CD4-positive, alpha-beta T cell (primary cell): ENCODE results near the gene FNDC3B. TPM values are rescaled to one million over a fixed set of nuclear protein-coding genes. Genes with fewer than 3 reads are reported as not detected.

ENCODE experiments used
- ATAC-seq: fragments of 200-7000 bp; cut with Tn5 transposase; one replicate; pipeline ENCODE4 v1.10.0; 2022; ENCODE audit warnings: mild to moderate bottlenecking; ENCODE audit not compliant: poor library complexity
- CTCF ChIA-PET: fragments of 350-600 bp; sonication (Branson Sonifier 250); formaldehyde crosslinking; loops from one replicate; lab custom pipeline; 2021; ENCODE audit warnings: antibody characterized with exemption, inconsistent platforms; lab: Charles Lee
- POLR2A ChIA-PET: fragments of 350-600 bp; sonication (Branson Sonifier 250); formaldehyde crosslinking; loops from one replicate; lab custom pipeline; 2021; ENCODE audit warnings: antibody characterized with exemption, inconsistent platforms; lab: Charles Lee
- DNase-seq, 14 experiments: peaks; one replicate each; pipeline ENCODE4 v3.0.0-alpha.2; 2013 to 2020; ENCODE audit warnings: mixed read lengths in 2 of 14
- H3K27ac ChIP-seq, 2 donors: one replicate each; pipeline versions ENCODE4 v1.5.1 to v1.7.0; 2013; ENCODE audit warnings: low read length in 2 of 2, low read depth in 1 of 2, mild to moderate bottlenecking in 1 of 2
- H3K27me3 ChIP-seq, 2 experiments: 1 replicate in 1 of 2; 2 replicates in 1 of 2; pipeline versions ENCODE4 v1.6.1 to v1.7.0; 2013; ENCODE audit warnings: low read length in 2 of 2, control low read depth in 1 of 2, mild to moderate bottlenecking in 1 of 2, moderate library complexity in 1 of 2; ENCODE audit not compliant: insufficient read depth in 2 of 2, control insufficient read depth in 1 of 2
- H3K36me3 ChIP-seq: one replicate; pipeline ENCODE4 v1.6.1; 2013; ENCODE audit warnings: low read length, control low read depth; ENCODE audit not compliant: insufficient read depth
- H3K4me1 ChIP-seq: one replicate; pipeline ENCODE4 v1.6.1; 2013; ENCODE audit warnings: low read length, control low read depth; ENCODE audit not compliant: insufficient read depth
- H3K4me3 ChIP-seq: one replicate; pipeline ENCODE4 v1.5.1; 2013; ENCODE audit warnings: mild to moderate bottlenecking, low read length, moderate library complexity
- H3K9me3 ChIP-seq, 2 experiments: 1 replicate in 1 of 2; 2 replicates in 1 of 2; pipeline versions ENCODE4 v1.6.1 to v1.7.0; 2013; ENCODE audit warnings: low read length in 2 of 2, mild to moderate bottlenecking in 2 of 2, control low read depth in 1 of 2, moderate library complexity in 1 of 2; ENCODE audit not compliant: control insufficient read depth in 1 of 2, insufficient read depth in 1 of 2
- H3K27ac Mint-ChIP-seq: one replicate; pipeline ENCODE4 v1.8.0; 2020; ENCODE audit warnings: mixed read lengths
- H3K27me3 Mint-ChIP-seq: one replicate; pipeline ENCODE4 v1.8.0; 2021; ENCODE audit warnings: mixed read lengths
- H3K36me3 Mint-ChIP-seq: one replicate; pipeline ENCODE4 v1.8.0; 2021; ENCODE audit warnings: low read depth, mixed read lengths
- H3K4me1 Mint-ChIP-seq: one replicate; pipeline ENCODE4 v1.8.0; 2021; ENCODE audit warnings: low read depth, mixed read lengths
- H3K4me3 Mint-ChIP-seq: one replicate; pipeline ENCODE4 v1.8.0; 2020; ENCODE audit warnings: mild to moderate bottlenecking, mixed read lengths
- H3K9me3 Mint-ChIP-seq: one replicate; pipeline ENCODE4 v1.8.0; 2020; ENCODE audit warnings: mixed read lengths
- CTCF ChIP-seq: fragments of 200-600 bp; IDR thresholded peaks from one replicate; pipeline ENCODE4 v1.8.0; 2022; ENCODE audit warnings: antibody characterized with exemption, mild to moderate bottlenecking
- intact Hi-C, 2 experiments: fragments of 100-400 bp; cut with DNase I in 1 of 2; cut with micrococcal nuclease in 1 of 2; formaldehyde crosslinking; loops; one replicate each; pipeline versions ENCODE4 v1.15.1 to v1.9.0; 2023 to 2025; cut with DNase I, micrococcal nuclease
- total RNA-seq, 174 experiments: library from RNA in 2 of 174; stranded (reverse) in 2 of 174; gene quantifications; one replicate each; pipeline ENCODE4 v1.2.3 and lab custom pipeline; 2021 to 2026

FNDC3B gene
- total RNA-seq, 2 experiments from 2014 or later, result 26.1 to 28.7 TPM

GRCh38 chr3:172310428-172310760 is 271.0 kb downstream of the FNDC3B start:
- intact Hi-C loops, result no loop called here
- H3K4me3 Mint-ChIP-seq, result no peak overlapping the region
- no peaks in the 10 kb centered on the region for H3K27me3 ChIP-seq
- no peak overlapping the region for H3K27ac ChIP-seq
- H3K9me3 ChIP-seq, result no peaks in the 10 kb centered on the region
- ChIA-PET POLR2A (no interaction called here), CTCF (no interaction called here)
- no peak for TF ChIP-seq CTCF
- DNase-seq (no peak), ATAC-seq (no peak)
- no peaks in the 10 kb centered on the region for H3K4me1 Mint-ChIP-seq
- H3K27me3 Mint-ChIP-seq, result no peaks in the 10 kb centered on the region
- H3K36me3 Mint-ChIP-seq, result peaks cover 87% of the 10 kb centered on the region
- no peaks in the 10 kb centered on the region for H3K4me1 ChIP-seq
- no peaks in the 10 kb centered on the region for H3K9me3 Mint-ChIP-seq
- no peak overlapping the region for H3K27ac Mint-ChIP-seq
- H3K4me3 ChIP-seq, result no peak overlapping the region
- H3K36me3 ChIP-seq, result peaks cover 46% of the 10 kb centered on the region

- POLR2A ChIA-PET, result no interaction called here
Measured at GRCh38 chr3:172311217-172311616, 271.8 kb downstream of the FNDC3B start.

GRCh38 chr3:172312001-172312400 is 272.6 kb downstream of the FNDC3B start:
- peaks cover 45% of the 10 kb centered on the region for H3K36me3 ChIP-seq
- intact Hi-C loops, result no loop called here
- no peak for TF ChIP-seq CTCF
- H3K9me3 ChIP-seq, result no peaks in the 10 kb centered on the region
- no peaks in the 10 kb centered on the region for H3K27me3 ChIP-seq
- Mint-ChIP-seq H3K4me1 (no peaks in the 10 kb centered on the region), H3K4me3 (no peak overlapping the region), H3K9me3 (no peaks in the 10 kb centered on the region), H3K27ac (no peak overlapping the region), H3K27me3 (no peaks in the 10 kb centered on the region), H3K36me3 (peaks cover 83% of the 10 kb centered on the region)
- no peak for DNase-seq
- POLR2A ChIA-PET, result no interaction called here
- H3K4me3 ChIP-seq, result no peak overlapping the region
- H3K4me1 ChIP-seq, result no peaks in the 10 kb centered on the region
- CTCF ChIA-PET, result interaction anchor here (0.7 kb wide), 1 partner anchor 103 kb away, joined by 3 read pairs; no protein-coding TSS in a partner anchor
- no peak overlapping the region for H3K27ac ChIP-seq
- ATAC-seq, result no peak

More at GRCh38 chr3:172311217-172311616, 271.8 kb downstream of the FNDC3B start:
- CTCF ChIA-PET, result no interaction called here
- Histone ChIP-seq H3K4me1 (no peaks in the 10 kb centered on the region), H3K9me3 (no peaks in the 10 kb centered on the region), H3K27me3 (no peaks in the 10 kb centered on the region), H3K4me3 (no peak overlapping the region), H3K36me3 (peaks cover 46% of the 10 kb centered on the region), H3K27ac (no peak overlapping the region)
- Mint-ChIP-seq H3K9me3 (no peaks in the 10 kb centered on the region), H3K4me1 (no peaks in the 10 kb centered on the region), H3K4me3 (no peak overlapping the region), H3K27ac (no peak overlapping the region), H3K27me3 (no peaks in the 10 kb centered on the region), H3K36me3 (peaks cover 85% of the 10 kb centered on the region)
- DNase-seq (no peak), ATAC-seq (no peak)
- intact Hi-C loops, result no loop called here
- no peak for TF ChIP-seq CTCF
